ENCODE results near the gene CLUH. TPM values are rescaled to one million over a fixed set of nuclear protein-coding genes. Genes with fewer than 3 reads are reported as not detected.

Gene CLUH
- total RNA-seq, 2 donors from 2014 or later: 55.2 to 68.6 TPM

Other genes with a start within 250 kb of the CLUH start
- 10 to 100 TPM; 34.4 to 38.8 TPM for gene METTL16, start 199.9 kb downstream of the CLUH start, total RNA-seq
- gene PAFAH1B1, start 118.1 kb downstream of the CLUH start, total RNA-seq: 100 to 1,000 TPM; 149 to 165 TPM
- under 1 TPM; 0.13 to 0.37 TPM for gene CCDC92B, start 37.9 kb upstream of the CLUH start, total RNA-seq
- 100 to 1,000 TPM in 1 of 2 donors, 10 to 100 TPM in 1; 77.3 to 109 TPM for gene RAP1GAP2, start 84.7 kb upstream of the CLUH start, total RNA-seq